Activated gamma-delta T cell treated with Interleukin-2 at 50 U/mL for 16 hours (primary cell): Measurements from ENCODE around the gene RANBP3.
"Not testable (repeated sequence)": the region's sequence is repeated elsewhere in the genome, so short reads cannot be mapped to it uniquely, and the experiment has no call there.

Source experiments
- DNase-seq: peaks from one replicate; pipeline ENCODE4 v3.0.0-alpha.2; 2020

Gene RANBP3

GRCh38 chr19:5963259-5963658 is 14.7 kb downstream of the RANBP3 start:
- not testable (repeated sequence) for DNase-seq

- peak; percentile 77 for DNase-seq
These were observed 15.7 kb downstream of the RANBP3 start for GRCh38 chr19:5961969-5962945.

DNA sequence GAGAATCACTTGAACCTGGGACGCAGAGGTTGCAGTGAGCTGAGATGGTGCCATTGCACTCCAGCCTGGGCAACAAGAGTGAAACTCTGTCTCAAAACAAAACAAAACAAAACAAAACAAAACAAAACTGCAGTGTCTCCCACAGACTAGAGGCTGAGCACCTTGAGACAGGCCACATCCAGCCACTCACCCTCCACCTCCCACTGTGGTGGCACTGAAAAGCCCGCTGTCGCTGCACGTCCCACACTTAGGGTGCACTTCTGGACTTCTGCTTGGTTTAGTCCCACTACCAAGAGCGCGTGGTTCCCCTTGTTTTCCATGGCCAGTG is 16.3 kb downstream of the RANBP3 start:
- not testable (repeated sequence) for DNase-seq

- DNase-seq = no peak
These were observed 17.6 kb downstream of the RANBP3 start for GRCh38 chr19:5960005-5961001.

DNA sequence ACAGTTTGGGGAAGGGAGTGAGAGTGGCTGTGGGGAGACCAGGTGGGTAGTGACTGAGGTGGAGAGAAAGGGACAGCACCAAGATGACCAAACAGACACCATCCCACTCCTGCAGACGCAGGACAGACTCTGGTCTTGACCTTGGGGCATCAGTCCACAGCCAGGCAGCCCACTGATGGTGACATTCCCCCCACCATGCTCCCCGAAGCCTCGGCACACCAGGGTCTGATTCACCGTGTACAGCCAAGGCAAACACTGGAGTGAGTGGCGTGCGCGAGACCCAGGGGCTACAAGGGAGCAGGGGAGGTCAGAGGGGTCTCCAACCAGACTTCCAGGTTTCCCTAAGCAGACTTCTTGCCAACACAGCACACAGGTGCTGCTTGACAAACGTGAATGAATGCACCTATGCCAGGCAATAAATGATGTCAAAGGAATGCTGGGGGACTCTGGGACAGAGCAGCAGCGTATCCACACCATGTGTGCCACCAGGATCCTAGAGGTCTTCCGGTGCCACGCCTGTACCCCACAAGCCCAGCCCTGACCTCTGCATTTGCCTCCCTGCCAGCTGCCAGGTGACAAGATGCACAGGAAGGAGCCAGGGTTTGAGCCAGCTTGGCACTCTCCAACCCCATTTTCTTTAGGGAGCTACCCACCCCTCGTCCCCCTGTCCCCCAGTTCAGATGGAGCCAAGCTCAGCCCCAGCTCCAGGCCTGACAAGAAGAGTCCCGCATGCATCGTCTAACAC is 18.5 kb downstream of the RANBP3 start:
- no peak for DNase-seq

GRCh38 chr19:5958851-5959122 is 19.2 kb downstream of the RANBP3 start:
- no peak for DNase-seq

- no peak for DNase-seq
These were observed 19.7 kb downstream of the RANBP3 start for GRCh38 chr19:5958074-5958850.

- no peak for DNase-seq
These were observed 20.8 kb downstream of the RANBP3 start for GRCh38 chr19:5957170-5957569.

DNA sequence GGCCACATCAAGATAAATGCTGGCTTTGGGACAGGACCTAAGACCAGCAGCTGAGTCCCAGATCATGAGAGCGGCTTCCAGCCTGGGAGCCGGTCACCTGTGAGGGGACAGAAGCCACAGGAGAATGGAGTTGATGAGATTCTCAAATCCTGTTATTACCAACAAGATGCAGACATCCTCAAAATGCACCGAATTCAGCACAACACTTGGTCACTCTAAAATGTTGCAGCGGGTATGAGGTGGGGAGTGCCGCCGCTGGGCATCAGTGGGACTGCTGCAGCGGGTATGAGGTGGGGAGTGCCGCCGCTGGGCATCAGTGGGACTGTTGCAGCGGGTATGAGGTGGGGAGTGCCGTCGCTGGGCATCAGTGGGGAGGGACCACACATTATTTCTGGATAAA is 21.2 kb downstream of the RANBP3 start:
- no peak for DNase-seq

GRCh38 chr19:5956323-5956722 is 21.6 kb downstream of the RANBP3 start:
- no peak for DNase-seq

DNA sequence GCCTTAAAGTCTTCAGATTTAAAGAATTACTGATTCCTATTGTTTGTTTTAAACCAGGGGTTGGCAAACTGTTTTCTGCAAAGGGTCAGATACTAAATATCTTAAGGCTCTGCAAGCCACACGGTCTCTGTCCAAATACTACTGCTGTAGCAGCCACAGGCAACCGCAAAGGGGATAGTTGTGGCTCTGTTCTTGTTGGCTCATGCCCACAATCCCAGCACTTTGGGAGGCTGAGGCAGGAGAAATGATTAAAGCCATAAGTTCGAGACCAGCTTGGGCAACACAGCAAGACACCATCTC is 22.4 kb downstream of the RANBP3 start:
- no peak for DNase-seq

- DNase-seq = no peak
These were observed 23.6 kb downstream of the RANBP3 start for GRCh38 chr19:5954293-5954692.

DNA sequence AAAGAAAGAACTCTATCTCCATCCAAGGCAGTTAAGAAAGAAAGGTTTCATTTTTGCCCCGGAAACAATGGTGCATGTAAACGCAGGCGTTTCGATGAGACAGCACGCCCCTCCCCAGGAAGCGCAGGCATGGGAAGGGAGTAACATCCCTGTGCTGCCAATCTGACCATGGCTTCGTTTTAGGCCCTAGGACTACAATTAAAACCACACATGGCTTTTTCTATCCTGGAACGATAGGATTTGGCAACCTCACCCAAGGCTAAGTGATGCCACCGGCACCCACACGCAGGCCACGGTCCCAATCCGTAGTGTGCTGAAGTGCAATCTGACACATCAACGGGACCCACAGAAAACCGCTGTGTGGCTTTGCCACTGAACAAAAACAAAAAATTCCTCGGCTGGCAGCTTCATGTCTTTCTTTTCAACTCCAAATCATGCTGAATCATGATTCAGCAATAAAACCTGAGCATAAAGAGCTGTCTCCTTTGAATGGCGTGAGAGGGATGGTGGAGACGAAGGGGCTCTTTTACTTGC is 24.2 kb downstream of the RANBP3 start:
- DNase-seq = no peak

DNA sequence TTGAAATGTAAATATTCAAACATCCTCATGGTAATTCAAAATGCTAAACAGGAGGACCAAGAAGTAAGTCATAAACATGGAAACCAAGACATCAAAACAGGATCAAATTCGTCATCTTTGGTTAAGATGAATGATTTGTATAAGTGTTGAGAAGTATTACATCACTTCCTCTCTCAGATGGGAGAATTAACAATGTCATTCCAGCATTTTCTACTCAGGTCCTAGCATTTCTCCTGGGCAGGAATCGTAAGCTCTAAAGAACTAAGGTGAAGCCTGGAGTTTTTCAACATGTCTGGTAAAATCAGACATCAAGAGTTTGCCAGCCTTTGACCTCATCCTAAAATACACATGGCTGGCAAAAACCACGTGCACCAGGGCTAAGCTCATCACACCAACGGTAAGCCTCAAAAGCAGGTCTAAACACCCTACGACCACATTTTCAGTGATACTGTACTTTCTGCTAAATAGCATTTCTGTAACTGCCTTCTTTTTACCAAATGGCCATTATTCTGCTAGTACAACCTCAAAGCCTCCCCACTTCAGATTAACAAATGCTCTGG is 24.8 kb downstream of the RANBP3 start:
- DNase-seq = no peak

DNA sequence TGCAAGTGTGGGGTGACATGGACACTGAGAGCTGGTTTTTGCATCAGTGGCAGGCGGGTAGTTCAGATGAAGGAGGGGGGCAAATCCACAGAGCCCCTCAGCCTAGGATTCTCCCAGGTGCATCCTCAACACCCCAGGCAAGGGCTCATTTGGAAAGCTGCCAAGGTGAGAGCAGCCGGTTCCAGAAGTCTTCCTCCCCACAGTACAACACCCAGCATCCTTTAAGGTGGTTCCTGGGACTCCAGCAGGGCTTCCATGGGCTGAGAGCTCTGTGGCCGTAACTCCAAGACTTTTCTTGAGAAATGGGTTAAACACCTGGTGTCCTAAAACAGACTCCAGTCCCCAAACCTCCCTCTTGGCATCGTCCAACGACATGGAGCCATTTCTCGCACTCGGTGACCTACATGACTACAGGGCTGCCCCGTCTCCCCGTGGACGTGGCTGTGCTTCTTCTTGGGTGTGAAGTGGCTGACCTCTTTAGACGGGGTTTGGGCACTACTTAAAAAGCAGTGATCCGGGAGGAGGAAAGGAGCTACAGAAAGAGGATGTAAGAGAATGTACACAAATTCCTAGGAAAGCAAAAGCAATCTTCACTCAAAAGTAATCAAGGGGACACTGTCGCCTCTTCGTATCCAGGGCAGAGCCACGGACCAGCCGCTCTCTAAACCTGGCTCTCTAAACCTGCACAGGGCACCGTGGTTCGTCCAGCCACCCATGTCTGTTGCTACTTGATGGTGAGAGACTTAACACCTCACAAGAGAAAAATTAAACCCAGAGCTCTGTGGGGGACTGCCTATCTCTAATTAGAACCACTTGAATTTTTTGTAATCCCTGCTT is 25.5 kb downstream of the RANBP3 start:
- DNase-seq = no peak

DNA sequence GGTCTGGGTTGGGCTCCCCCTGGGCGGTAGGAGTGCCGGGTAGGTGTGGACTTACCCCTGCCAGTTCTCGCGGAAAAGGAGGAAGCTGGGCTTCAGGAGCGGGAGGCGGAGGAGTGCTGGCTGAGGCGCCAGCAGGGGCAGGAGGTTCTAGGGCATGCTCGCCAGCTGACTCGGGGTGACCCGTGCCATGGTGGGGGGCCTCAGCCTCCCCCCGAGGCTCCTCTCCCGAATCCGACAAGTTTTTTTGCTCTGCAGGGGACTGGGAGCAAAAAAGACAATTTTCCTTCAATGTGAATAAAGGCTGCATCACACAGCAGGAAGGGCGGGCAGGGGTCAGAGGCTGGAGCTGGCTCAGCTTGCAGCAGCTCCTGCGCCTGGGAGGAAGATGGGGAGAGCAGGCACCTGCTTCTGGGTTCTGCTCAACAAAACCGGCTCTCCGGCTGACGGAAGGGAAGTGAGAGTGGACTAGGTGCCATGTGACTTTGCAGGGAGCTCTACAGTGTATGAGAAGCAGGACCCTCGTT is 26.5 kb downstream of the RANBP3 start:
- no peak for DNase-seq

DNA sequence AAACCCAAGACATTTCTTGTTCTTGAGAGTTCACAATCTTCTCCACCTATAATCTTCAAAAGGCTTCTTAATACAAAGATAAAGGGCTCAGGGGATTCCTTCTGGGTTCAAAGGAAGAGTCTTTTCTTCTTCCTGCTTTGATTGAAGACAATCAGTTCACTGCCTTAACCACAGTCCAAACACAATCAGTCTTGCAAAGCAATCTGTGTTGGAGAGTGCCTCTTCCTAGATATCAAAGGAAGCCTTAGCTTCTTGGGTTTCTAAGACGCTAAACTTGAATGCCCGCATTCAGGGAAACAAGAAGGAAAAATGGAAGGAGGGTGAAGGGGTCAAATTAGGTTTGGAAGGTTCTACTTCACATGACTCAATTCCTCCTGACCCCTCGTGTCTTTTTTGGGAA is 27.2 kb downstream of the RANBP3 start:
- no peak for DNase-seq

- DNase-seq = peak; percentile 41
These were observed 28.1 kb downstream of the RANBP3 start for GRCh38 chr19:5949792-5950305.

DNA sequence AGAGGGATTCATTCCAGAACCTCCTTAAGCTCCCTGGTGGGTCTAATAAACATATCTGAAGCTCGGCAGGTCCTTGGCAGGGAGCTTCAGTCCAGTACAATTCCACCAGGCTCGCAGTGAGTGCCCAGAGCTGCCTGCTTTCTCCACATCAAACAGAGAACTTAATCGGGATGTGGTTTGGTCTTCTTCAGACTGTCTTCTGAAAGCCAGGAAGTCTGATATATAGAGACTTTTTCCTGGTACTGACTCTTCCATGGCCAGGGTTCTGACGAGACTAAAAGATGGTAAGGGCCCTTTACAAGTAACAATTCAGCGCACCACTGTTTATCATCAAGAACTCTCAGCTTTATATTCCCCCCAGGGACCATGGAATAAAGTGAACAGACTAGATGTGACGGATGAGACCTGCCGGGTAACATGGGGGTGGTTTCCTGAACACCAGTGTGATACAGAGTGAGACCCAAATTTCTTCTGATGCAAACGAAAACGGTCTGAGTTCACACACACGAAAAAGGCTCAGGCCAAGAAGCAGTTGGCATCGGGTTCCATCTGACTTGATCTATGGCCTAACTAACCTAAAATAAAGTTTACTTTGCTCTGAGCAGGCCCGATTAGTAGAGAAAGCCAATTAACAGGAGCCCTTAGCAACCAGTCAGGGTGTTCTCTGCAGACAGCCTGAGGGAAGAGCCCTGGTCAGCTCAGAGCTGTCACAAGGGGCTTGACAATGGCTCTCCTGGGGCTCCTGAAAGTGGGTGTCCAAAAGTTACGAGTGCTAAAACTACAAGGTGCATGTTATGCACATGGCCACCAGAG is 29.0 kb downstream of the RANBP3 start:
- DNase-seq = no peak

- DNase-seq = no peak
These were observed 30.5 kb downstream of the RANBP3 start for GRCh38 chr19:5947435-5947834.
